Stimulated activated CD8-positive, alpha-beta memory T cell treated with anti-CD3 and anti-CD28 coated beads, Interleukin-7, amount 100 ng/mL, for 24 hours (primary cell): ENCODE results near the gene CEP72.
A peak's percentile ranks its signal among the peaks of the same experiment; 100 is the strongest.

ENCODE experiments used
- DNase-seq: peaks from one replicate; pipeline ENCODE4 v3.0.0-alpha.2; 2020; ENCODE audit warnings: low read depth

CEP72 gene

DNA sequence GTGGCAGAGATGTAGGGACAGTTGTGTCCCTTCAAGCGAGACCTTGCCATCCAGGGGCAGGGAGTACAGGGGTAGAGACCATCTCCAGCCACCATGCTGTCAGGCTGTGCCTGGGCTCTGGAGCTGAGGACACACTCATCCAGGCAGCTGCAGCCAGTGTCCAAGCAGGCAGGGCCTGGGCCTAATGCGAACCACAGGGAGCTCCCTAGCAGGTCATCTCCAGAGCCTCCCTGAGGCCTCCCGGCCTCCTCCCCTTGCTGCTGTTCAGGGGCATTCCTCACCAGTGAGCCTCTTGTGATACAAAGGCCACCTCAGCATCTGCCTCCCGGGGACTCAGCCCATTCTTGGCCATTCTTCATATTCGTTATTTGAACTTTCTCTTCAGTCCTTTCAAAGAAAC is 46.0 kb downstream of the CEP72 start:
- no peak for DNase-seq

DNA sequence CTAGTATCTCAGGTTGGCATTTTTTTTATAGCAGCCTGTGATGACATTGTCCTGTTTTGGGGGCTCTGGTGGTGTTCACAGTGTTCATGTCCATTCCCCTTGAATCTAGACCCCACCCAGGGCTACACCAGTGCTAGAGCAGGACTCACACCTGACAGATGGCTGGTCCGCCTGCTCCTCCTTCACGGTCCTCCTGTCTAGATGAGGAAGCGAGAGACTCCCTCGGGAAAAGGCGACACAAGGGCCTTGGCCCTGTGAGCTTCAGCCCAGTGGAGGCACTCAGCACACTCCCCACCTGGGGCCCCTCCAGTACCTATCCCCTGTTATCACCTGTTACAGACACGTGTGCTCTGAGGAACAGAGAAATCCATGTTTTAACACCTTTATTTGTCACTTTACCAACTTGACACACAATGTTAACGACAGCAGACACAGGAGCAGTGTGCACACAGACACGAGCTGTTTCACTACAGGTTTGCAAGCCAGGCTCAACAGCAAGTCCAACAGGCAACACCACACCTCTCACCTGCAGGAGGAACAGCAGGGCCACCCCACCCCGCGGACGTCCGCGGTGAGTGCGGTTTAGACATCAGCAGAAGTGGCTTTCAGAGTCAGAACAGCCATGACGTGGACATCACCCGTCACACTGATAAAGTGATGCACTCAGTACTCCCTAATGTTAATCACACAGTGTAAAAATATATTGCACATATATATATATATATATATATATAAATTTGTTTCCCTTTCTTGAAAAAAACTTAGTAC is 47.5 kb downstream of the CEP72 start:
- DNase-seq: no peak

DNA sequence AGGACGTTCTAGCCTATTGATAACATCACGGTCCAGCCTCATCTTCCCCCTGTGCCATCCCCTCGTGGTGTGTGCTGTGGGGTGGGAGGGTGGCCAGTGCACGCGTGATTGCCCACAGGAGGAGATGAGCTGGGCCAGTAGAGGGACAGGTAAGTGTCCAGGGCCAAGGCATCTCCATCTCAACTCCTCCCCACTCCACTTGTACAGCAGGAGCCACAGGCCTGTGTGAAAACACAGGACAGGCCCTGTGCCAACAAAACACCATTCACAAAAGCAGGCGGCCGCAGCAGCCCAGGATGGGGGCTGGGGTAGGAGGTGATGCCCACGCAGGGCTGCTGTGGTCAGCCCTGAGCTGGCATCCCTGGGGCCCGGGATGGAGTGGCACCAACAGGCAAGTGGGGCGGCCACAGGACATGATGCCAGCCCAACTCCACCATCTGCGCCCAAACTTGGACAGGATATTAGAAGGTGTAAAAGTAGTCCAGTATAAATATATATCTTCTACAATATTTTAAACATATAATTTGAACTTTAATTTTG is 48.4 kb downstream of the CEP72 start:
- no peak for DNase-seq

DNA sequence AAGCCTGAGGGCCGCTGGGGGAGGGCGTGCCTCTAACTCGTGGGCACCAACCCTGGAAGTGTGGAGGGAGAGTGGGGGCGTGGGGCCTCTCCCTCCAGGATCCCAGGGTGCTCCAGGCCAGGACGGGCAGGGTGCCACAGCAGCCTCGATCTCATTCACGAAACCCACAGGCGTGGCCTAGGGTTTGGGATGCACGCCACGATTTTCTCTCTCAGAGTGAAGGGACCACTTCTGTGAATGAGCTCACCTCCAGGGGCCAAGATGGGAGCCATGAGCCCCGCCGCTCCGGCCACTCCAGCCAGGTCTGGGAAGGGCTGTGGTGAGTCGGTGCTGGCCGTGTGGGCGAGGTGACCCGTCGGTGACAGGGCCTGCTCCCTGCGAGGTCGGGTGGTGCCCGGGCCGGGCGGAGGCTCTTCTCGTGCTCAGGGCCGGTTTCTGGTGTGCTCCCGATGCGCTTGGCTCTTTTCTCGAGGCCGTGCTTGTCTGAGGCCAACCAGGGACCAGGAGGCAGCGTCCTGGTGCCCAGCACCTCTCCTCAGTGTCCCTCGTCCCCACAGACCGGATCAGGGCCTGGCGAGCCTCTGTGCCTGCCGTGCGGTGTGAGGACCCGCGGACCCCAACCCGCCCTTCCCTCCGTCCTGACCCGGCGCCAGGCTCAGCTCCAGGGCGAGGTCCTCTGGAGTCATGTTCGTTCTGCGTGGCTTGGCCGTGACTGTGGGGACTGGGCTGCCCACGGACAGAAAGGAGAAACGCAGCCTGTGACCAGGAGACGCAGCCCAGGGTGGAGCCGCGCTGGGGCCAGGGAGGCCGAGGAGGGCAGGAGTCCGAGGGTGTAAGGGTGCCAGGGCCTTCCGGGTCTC is 50.0 kb downstream of the CEP72 start:
- DNase-seq: no peak

DNA sequence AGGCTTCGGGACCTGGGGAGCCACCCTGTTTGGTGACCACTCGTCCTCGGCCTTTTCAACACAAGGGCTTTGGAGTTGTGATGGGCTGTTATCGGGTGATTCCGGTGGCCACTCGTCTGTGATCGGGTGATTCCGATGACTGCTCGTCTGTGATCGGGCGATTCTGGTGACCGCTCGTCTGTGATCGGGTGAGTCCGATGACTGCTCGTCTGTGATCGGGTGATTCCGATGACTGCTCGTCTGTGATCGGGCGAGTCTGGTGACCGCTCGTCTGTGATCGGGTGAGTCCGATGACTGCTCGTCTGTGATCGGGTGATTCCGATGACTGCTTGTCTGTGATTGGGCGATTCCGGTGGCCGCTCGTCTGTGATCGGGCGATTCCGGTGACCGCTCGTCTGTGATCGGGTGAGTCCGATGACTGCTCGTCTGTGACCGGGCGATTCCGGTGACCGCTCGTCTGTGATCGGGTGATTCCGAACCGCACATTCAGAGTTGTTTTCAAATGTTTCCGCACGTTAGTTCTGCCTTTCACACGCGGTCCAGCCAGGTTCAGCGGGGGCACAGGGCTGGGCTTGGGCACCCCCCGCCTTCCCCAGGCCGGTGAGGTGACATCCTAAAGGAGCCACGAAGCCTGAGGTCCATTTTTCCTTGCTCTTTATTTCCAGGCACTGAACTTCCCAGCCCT is 50.8 kb downstream of the CEP72 start:
- no peak for DNase-seq

DNA sequence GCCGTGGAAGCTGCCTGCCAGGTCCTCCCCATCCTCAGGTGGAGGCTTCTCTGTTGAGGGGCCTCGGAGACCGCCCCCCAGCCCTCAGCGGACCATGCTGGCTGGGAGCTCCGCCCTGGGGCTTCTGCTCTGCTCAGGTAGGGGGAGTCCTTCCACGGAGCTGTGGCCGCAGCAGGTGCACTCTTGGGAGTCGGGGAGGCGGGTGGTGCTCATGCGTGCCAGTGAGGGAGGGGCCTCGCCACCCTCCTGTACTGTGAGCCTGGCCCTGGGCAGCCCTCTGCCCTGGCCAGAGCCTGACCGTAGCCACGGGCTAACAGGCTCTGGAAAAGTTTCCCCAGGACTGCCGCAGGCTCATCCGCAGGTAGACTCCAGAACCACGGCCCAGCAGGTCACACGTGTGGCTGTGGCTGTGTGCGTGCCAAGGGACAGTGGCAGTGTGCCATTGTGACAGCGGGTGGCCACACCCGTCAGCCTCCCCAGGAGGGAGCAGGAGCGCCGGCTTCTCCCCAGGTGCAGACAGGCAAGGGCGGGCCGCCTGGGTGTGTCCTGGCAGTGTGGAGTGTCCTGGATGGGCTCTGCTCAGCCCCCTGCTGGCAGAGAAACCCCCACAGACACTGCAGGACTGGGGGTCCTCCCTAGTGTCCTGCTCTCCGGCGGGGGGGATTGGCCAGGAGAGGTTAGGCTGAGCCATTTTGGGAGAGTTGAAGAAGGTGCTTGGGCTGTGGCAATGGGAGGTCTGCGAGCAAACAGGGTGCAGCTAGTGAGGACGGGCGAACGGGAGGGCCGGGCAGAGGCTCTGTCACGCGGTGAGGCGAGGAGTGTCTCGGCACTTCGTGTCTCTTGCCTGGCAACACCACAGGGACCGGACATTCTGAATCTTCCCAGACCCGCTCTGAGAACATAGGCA is 51.5 kb downstream of the CEP72 start:
- DNase-seq: no peak

DNA sequence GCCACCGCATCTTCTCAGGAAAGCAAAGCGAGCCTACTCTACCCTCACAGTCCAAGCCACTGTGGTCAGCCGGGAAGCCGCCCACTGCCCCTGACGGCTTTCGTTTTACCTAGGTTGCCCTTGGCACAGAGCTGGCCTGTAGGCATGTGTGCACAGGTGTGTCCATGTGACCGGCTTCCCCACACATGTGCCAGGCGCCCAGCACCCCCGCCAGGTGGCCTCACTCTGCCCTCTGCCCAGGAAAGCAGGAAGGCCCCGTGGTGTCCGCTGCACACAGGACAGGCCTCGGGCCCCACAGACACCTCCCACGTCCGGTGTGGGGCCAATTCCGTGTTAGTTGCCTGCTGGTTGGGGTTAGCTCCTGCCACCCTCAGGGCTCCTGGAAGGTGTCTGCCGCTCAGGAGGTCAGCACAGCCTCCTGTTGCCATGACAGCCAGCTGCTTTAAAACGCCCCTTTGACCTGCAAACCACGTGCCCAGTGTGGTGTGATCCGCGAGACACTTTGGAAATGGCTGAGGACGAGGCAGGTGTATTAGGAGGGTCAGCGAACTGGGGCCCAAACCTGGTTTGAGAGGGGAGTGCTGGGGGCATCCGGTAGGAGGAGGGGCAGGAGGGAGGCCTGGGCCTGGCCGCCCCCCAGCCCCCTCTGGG is 52.3 kb downstream of the CEP72 start:
- no peak for DNase-seq

DNA sequence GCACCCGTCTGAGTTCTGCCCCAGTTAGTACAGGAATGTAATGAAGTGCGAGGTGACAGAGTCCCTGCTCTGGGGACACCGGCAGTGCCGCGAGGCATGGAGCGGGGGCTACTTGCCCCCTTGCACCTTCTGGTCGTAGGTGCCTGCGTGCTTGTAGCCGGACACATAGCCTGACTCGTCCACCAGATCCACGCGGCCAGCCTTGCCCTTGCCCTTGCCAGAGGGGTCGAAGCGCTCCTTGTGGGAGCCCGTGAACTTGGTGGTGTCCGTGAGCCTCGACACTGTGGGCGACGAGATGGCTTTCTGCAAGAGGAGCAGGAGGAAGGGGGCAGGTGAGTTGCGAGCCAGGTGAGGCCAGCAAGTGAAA is 52.8 kb downstream of the CEP72 start:
- DNase-seq: no peak

DNA sequence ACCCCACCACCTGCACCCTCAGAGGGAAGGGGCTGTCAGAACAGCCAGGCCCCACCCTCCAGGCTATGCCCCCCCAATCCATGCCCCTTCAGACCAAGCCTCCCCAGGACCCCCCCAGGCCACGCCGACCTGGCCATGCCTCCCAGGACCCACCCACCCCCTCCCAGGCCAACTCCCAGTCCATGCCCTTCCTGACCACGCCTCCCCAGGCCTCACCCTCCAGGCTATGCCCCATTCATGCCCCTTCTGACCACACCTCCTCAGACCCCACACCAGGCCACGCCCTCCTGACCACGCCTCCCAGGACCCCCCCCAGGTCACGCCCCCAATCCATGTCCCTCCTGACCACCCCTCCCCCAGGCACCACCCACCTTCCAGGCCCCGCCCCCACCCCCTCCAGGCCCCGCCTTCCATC is 53.4 kb downstream of the CEP72 start:
- no peak for DNase-seq

DNA sequence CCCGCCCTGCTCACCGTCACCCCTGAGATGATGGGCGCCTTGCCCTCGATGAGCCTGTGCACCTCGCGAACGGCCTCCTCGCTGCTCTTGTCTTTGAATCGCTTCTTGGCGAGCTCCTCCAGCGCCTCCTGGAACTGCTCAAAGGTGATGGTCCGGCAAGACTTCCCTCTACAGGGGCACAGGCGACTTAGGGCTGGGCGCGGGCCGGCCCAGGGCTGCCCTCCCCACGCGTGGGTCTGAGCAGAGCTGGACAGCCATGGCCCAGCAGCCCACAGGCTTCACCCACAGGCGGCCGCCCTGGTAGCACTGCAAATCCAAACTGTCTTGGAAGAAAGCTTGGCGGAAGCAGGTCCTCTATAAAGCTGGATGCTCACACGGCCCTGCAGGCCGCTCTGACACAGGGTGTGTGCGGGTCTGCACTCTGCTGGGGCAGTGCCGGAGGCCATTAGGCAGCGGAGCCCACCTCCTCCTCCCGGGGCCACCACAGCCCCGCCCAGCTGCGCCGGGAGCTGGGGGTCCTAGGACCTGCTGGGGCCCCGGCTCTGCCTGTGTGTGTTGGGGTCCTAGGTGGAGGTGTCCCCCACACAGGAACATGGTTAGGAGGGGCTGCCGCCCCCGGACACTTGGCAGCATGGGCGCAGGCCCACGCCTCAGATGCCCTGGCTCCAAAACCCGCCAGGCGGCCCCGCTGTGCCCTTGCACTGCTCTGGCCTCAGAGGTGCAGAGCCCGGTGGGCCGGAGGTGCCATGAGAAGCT is 54.0 kb downstream of the CEP72 start:
- DNase-seq: no peak

DNA sequence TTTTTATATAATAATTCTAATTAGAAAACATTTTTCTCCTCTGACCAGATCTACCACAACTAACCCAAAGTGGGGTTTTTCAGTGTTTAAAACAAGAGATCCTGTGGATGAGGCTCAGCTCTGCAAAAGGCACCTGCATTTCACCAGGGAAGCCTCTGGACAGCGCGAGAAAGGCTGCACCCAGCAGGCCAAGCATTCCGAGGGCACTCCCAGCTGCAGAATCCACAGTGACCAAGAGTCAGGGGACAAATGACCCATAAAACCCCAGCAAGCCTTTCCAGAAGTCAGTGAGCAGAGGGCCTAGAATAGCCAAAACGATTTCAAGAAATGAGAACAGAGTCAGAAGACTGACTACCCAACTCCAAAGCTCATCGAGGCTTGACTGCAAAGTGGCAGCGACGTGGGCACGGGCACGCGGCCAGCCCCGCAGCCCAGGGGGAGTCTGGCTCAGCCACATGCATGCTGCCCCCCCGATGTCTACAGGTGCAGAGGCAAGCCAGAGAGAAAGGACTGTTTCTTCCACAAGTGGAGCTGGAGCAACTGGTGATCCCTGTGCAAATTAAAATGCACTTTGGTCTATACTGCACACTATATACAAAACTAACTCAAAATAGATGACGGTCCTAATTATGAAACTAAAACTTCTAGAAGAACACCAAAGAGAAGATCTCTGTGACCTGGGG is 54.8 kb downstream of the CEP72 start:
- no peak for DNase-seq

DNA sequence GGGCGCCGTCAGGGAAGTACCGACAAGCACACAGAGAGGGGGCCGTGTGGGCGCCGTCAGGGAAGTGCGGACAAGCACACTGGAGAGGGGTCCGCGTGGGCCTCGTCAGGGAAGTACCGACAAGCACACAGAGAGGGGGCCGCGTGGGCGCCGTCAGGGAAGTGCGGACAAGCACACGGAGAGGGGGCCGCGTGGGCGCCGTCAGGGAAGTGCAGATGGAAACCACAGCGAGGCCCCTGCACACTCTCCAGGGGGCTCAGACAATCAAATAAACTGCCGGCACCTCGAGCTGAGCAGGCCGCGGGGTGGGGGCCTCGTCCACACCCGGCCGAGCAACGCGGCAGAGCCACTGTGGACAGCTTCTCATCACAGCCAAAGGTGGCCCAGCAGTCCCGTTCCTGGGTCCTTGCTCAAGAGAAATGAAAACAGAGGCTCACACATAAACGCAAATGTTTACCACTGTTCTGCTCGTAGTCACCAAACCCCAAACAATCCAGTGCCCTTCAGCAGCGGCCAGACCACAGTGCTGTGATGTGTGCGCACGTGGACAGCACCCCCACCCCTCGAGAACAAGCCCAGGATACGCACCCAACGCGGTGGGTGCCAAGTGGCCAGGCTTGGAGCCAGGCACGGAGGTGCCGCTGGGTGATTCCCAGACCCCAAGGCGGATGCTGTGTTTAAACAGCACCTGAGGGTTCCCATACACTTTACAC is 56.3 kb downstream of the CEP72 start:
- DNase-seq: no peak

DNA sequence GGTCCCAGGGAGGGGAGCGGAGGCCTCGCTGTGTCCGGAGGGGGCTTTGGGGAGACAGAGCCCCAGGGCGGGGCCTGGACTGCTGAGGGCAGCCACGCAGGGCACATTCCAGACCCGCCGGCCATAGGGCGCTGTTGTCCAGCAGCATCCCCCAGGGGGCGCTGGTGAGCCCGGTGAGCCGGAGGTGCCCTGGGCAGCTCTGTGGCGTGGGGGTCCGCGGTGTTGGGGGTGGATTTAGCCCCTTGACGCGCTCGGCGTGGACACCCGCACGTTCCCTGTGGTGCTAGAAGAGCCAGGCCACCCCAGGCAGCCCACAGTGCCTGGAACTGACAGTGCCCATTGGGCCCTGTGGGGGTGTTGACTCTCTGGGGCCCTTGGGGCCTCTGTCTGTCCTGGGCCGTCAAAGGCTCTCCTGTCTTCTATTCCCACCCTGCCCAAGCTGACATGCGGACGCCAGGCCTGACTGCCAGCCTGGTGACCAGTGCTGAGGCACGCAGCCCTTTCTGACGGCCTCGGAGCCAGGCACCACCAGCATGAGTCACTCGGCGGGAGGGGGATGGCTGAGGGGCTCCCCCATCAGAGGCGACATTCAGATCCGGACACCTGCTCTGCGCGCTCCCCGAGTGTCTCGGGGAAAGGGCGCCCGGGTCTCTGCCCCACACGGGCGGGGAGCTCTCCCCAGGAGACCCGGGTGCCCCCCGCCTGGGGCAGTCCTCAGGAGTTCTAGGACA is 57.1 kb downstream of the CEP72 start:
- DNase-seq: no peak

DNA sequence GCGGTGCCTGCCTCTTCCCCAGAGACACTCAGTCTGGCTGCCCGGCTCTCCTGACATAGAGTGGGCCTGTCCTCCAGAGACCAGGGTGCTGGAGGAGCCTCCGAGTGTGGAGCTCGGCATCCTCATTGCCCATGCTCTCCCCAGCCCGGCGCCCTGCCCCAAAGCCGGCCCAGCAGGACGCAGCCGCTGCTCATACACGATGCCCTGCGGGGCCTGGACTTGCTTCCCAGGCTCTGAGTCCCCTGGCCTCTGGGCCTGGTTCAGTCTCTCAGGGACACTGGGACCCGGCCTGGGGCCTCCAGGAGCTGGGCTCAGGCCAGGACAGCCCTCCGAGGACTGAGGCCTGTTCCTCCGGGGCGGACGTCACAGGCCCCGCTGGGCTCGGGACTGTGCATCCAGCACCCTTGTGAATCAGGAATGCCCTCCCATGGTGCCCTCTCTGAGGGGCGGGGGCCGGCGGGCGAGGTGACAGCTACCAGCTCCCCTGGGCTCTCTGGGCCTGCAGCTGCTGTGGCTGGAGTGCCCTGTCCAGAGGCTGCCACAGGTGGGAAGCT is 57.8 kb downstream of the CEP72 start:
- no peak for DNase-seq

DNA sequence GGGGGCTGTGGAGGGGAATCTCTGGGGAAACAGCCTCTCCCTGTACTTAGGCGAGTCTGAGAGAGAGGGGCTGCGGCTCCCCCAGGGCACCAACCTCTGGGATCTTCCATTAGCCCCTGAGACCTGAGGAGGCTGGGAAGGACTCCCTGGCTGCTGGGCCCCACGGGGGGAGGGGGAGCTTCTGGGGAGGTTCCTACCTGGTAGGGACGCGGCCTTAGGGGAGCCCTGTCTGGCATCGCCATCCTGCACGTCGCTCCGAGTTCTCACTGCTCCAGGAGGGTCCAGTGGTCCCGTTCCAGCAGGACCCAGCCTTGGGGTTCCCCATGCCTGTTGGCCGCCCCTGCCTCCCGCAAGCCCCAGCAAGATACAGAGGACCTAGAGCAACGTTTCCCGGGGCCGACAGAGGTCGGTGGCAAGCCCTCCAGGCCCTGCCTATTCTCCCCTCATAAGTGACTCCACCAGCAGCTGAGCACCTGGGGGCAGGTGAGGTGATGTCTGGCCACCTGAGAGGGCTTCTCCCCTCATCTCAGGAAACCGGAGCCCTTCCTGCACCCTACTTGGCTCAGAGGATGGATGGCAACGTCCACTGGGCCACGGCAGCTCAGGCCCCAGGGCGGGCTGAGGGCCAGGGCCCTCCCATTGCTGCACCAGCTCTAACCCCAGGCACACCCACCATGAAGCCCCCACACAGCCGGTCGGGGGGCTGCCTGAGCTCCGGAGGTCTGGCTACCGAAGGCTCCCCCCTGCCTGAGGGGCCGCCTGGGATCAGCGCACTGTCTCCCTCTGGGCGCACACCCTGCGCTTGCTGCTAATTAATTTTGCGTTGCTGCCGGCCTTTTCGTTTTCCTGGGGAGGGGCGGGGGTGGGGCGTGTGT is 58.5 kb downstream of the CEP72 start:
- no peak for DNase-seq

DNA sequence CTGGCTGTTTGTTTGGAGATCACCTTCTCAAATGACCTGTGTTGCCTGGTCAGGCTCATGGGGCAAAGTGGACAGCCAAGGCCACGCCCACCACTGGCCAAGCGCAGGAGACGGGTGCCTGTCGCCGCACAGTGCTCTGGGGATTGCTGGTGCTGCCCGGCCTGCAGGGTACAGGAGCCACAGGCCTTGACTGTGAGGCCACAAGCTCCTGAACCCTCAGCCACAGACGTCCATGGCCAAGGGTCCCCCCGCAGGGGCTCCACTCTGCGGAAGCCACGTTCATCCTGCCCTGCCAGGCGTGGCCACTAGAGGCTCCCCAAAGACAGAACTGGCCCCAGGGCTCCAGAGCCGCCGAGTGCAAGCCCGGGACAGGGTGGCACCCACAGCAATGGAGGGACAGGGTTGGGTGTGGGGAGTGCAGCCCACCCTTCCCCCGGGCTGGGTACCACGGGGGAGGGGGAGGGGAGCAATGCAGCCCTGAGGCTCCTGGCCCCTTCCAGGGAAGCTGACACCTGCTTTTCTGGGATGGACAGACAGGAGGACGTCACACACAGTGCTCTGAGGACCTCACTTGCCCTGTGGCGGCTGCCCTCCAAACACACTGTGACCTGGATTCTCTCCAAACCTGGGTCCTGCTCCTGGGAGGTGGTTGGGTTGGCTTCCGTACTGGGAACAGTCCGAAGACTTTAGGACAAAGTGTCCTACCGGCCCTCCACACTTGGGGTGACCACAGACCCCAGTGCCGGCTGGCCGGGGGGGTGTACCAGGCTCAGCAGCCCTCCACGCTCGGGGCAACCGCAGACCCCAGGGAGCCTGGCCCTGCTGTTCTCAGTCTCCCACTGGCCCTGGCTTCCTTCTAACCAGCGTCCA is 59.6 kb downstream of the CEP72 start:
- DNase-seq: peak; percentile 41
